Measurements from ENCODE around the gene NRG2. TPM values are rescaled to one million over a fixed set of nuclear protein-coding genes. Genes with fewer than 3 reads are reported as not detected.

The NRG2 gene
- total RNA-seq, 3 donors from 2014 or later (not counting 1 experiment from before 2014, with no cell fraction given): 0.21 to 0.50 (median 0.40) TPM

DNA sequence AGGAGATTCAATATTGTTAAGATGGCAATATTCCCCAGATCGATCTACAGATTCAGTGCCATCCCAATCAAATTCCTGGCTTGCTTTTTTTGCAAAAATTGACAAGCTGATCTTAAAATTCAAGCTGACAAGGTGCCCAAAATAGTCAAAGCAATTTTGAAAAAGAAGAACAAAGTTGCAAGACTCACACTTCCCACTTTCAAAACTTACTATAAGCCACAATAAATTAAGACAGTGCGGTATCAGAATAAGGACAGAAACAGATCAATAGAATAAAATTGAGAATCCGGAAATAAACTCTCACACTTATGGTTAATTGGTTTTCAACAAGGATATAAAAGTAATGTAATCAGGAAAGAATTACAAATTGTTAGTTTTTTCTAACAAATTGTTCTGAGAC lies 97.1 kb downstream of the NRG2 start:
- intact Hi-C loops (cut with micrococcal nuclease): no loop called here
- TF ChIP-seq, protein P1, sequence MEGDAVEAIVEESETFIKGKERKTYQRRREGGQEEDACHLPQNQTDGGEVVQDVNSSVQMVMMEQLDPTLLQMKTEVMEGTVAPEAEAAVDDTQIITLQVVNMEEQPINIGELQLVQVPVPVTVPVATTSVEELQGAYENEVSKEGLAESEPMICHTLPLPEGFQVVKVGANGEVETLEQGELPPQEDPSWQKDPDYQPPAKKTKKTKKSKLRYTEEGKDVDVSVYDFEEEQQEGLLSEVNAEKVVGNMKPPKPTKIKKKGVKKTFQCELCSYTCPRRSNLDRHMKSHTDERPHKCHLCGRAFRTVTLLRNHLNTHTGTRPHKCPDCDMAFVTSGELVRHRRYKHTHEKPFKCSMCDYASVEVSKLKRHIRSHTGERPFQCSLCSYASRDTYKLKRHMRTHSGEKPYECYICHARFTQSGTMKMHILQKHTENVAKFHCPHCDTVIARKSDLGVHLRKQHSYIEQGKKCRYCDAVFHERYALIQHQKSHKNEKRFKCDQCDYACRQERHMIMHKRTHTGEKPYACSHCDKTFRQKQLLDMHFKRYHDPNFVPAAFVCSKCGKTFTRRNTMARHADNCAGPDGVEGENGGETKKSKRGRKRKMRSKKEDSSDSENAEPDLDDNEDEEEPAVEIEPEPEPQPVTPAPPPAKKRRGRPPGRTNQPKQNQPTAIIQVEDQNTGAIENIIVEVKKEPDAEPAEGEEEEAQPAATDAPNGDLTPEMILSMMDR (IDR thresholded peaks at IDR 0.05): no peak
- WGBS (ENCODE audit: insufficient coverage): 94% methylated on average over 1 of the region's 3 CpGs
- H3K9me3 ChIP-seq (ENCODE audit: control insufficient read depth, insufficient read depth, low read length): no peaks in the 10 kb centered on the region
- H3K9me3 Mint-ChIP-seq: no peaks in the 10 kb centered on the region
- no peaks in the 10 kb centered on the region for H3K36me3 ChIP-seq (ENCODE audit: control insufficient read depth, insufficient read depth, low read length)
- no peak overlapping the region for H3K27ac Mint-ChIP-seq
- peaks cover 26 to 57% of the 10 kb centered on the region in 2 donors for H3K27me3 Mint-ChIP-seq (ENCODE audit: low read depth in 2 of 2)
- ATAC-seq (no peak), DNase-seq (no peak)
- H3K4me1 ChIP-seq (ENCODE audit: control insufficient read depth, insufficient read depth, low read length): no peaks in the 10 kb centered on the region
- no peak overlapping the region for H3K27ac ChIP-seq (ENCODE audit: low read length)
- no peak overlapping the region for H3K4me3 ChIP-seq (ENCODE audit: low read length)
- H3K4me3 Mint-ChIP-seq: no peak overlapping the region
- no peaks in the 10 kb centered on the region for H3K36me3 Mint-ChIP-seq
- peaks cover 13% of the 10 kb centered on the region for H3K27me3 ChIP-seq (ENCODE audit: control insufficient read depth, insufficient read depth, low read length)
- no peaks in the 10 kb centered on the region for H3K4me1 Mint-ChIP-seq

DNA sequence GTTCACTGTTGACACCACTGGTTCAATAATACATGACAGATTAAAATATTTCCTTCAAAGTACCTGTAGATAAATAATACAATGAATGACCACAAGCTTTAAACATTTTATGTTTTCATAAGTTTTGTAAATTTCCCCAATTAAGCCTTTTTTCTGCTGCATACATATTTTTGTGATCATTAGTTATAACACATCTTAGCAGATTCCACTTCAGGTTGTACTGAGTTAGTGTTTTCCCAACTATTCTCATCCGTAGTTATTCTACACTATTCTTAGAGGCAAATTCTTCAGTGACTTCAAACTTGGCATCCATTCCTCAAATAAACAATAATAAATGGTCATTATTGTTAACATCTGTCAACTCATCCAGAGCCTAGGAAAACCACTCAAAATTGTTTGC lies 100.9 kb downstream of the NRG2 start:
- Histone ChIP-seq H3K4me1 (ENCODE audit: control insufficient read depth, insufficient read depth, low read length) (no peaks in the 10 kb centered on the region), H3K9me3 (ENCODE audit: control insufficient read depth, insufficient read depth, low read length) (no peaks in the 10 kb centered on the region), H3K36me3 (ENCODE audit: control insufficient read depth, insufficient read depth, low read length) (no peaks in the 10 kb centered on the region), H3K27ac (ENCODE audit: low read length) (no peak overlapping the region), H3K27me3 (ENCODE audit: control insufficient read depth, insufficient read depth, low read length) (peaks cover 23% of the 10 kb centered on the region), H3K4me3 (ENCODE audit: low read length) (no peak overlapping the region)
- ATAC-seq (no peak), DNase-seq (no peak)
- intact Hi-C loops (cut with micrococcal nuclease): no loop called here
- Mint-ChIP-seq H3K4me1 (no peaks in the 10 kb centered on the region), H3K27ac (no peak overlapping the region), H3K36me3 (no peaks in the 10 kb centered on the region), H3K27me3 (ENCODE audit: low read depth in 2 of 2) (peaks cover 32 to 88% of the 10 kb centered on the region in 2 donors), H3K4me3 (no peak overlapping the region), H3K9me3 (no peaks in the 10 kb centered on the region)
- WGBS (ENCODE audit: insufficient coverage): 92% methylated on average over 1 of the region's 1 CpG
- TF ChIP-seq, protein P1 (IDR thresholded peaks at IDR 0.05): no peak

DNA sequence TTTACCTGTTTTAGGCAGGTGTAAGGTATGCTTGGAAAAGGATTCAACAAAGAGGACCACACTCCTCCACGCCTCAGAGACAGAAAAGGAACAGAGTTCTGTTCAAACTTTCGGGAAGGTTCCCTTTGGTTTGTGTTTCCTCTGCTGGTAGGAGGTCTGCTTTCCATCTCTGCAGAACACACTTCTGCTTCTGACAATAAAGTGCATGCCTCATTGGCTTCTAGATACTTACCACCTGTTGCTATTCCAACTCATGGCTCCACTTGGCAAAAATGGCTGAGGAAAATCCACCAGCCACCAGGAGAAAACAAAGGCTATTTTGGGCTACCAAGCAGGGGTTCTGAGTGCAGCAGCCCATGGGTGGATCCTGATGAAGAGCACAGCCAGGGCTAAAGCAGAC lies 112.7 kb downstream of the NRG2 start:
- ATAC-seq (no peak), DNase-seq (no peak)
- H3K4me3 ChIP-seq (ENCODE audit: low read length): no peak overlapping the region
- intact Hi-C loops (cut with micrococcal nuclease): no loop called here
- H3K4me1 Mint-ChIP-seq: peaks cover 31 to 36% of the 10 kb centered on the region in 2 donors
- no peaks in the 10 kb centered on the region for H3K36me3 Mint-ChIP-seq
- 77% methylated on average over 2 of the region's 2 CpGs for WGBS (ENCODE audit: insufficient coverage)
- TF ChIP-seq, protein P1 (IDR thresholded peaks at IDR 0.05): no peak
- no peaks in the 10 kb centered on the region for H3K9me3 Mint-ChIP-seq
- peaks cover 7% of the 10 kb centered on the region for H3K27me3 ChIP-seq (ENCODE audit: control insufficient read depth, insufficient read depth, low read length)
- H3K27ac Mint-ChIP-seq: no peak overlapping the region
- H3K4me3 Mint-ChIP-seq: no peak overlapping the region
- H3K27ac ChIP-seq (ENCODE audit: low read length): no peak overlapping the region
- peaks cover 30% of the 10 kb centered on the region for H3K4me1 ChIP-seq (ENCODE audit: control insufficient read depth, insufficient read depth, low read length)
- no peaks in the 10 kb centered on the region for H3K9me3 ChIP-seq (ENCODE audit: control insufficient read depth, insufficient read depth, low read length)
- H3K27me3 Mint-ChIP-seq (ENCODE audit: low read depth in 2 of 2): peaks cover 15 to 16% of the 10 kb centered on the region in 2 donors
- H3K36me3 ChIP-seq (ENCODE audit: control insufficient read depth, insufficient read depth, low read length): no peaks in the 10 kb centered on the region
